ENCODE data around the gene GCDH.
"Not testable (repeated sequence)": the region's sequence is repeated elsewhere in the genome, so short reads cannot be mapped to it uniquely, and the experiment has no call there.

Gene GCDH

GRCh38 chr19:12888006-12888603, 2.9 kb upstream of the GCDH start:
- no peak overlapping the region for H2AFZ ChIP-seq
- H3K79me2 ChIP-seq, result no peaks in the 10 kb centered on the region
- TF ChIP-seq CTCF (IDR thresholded peaks at IDR 0.05), result no peak
- H3K4me1 ChIP-seq, result no peaks in the 10 kb centered on the region
- no peaks in the 10 kb centered on the region for H3K36me3 ChIP-seq (ENCODE audit: control insufficient read depth, insufficient read depth, low read length)
- H3K27me3 ChIP-seq (ENCODE audit: control insufficient read depth, insufficient read depth, low read length), result no peaks in the 10 kb centered on the region
- H3K9ac ChIP-seq, result no peak overlapping the region
- no peaks in the 10 kb centered on the region for H3K9me3 ChIP-seq (ENCODE audit: control insufficient read depth, low read length)
- H3K4me2 ChIP-seq (ENCODE audit: low read length), result no peak overlapping the region
- H3K4me3 ChIP-seq (ENCODE audit: low read depth, low read length), result no peak overlapping the region
- no peak overlapping the region for H3K27ac ChIP-seq

GRCh38 chr19:12890299-12890786, 617 bp upstream of the GCDH start:
- H3K9ac ChIP-seq; H3K36me3 ChIP-seq (ENCODE audit: control insufficient read depth, insufficient read depth, low read length); H3K9me3 ChIP-seq (ENCODE audit: control insufficient read depth, low read length); H3K27ac ChIP-seq; H3K79me2 ChIP-seq; H3K4me1 ChIP-seq; H3K27me3 ChIP-seq (ENCODE audit: control insufficient read depth, insufficient read depth, low read length): not testable (repeated sequence)
- Histone ChIP-seq H2AFZ (peak overlapping the region; percentile 36), H3K4me3 (ENCODE audit: low read depth, low read length) (peak overlapping the region; percentile 96), H3K4me2 (ENCODE audit: low read length) (peak overlapping the region; percentile 97)

GRCh38 chr19:12891553-12892021, 627 bp downstream of the GCDH start:
- no peak for TF ChIP-seq CTCF (IDR thresholded peaks at IDR 0.05)
- H3K79me2 ChIP-seq, result no peaks in the 10 kb centered on the region
- H2AFZ ChIP-seq, result peak overlapping the region; percentile 84
- peak overlapping the region; percentile 96 for H3K4me3 ChIP-seq (ENCODE audit: low read depth, low read length)
- no peak overlapping the region for H3K27ac ChIP-seq
- H3K4me2 ChIP-seq (ENCODE audit: low read length), result peak overlapping the region; percentile 97
- H3K9ac ChIP-seq, result no peak overlapping the region
- H3K36me3 ChIP-seq (ENCODE audit: control insufficient read depth, insufficient read depth, low read length), result no peaks in the 10 kb centered on the region
- no peaks in the 10 kb centered on the region for H3K9me3 ChIP-seq (ENCODE audit: control insufficient read depth, low read length)
- H3K27me3 ChIP-seq (ENCODE audit: control insufficient read depth, insufficient read depth, low read length), result no peaks in the 10 kb centered on the region
- H3K4me1 ChIP-seq, result no peaks in the 10 kb centered on the region

- H3K36me3 ChIP-seq (ENCODE audit: control insufficient read depth, insufficient read depth, low read length), result no peaks in the 10 kb centered on the region
- no peak overlapping the region for H3K4me3 ChIP-seq (ENCODE audit: low read depth, low read length)
- H3K79me2 ChIP-seq, result no peaks in the 10 kb centered on the region
- no peaks in the 10 kb centered on the region for H3K4me1 ChIP-seq
- TF ChIP-seq CTCF (IDR thresholded peaks at IDR 0.05), result no peak
- H3K27ac ChIP-seq, result no peak overlapping the region
- H3K27me3 ChIP-seq (ENCODE audit: control insufficient read depth, insufficient read depth, low read length), result no peaks in the 10 kb centered on the region
- no peak overlapping the region for H2AFZ ChIP-seq
- no peak overlapping the region for H3K9ac ChIP-seq
- H3K4me2 ChIP-seq (ENCODE audit: low read length), result no peak overlapping the region
- H3K9me3 ChIP-seq (ENCODE audit: control insufficient read depth, low read length), result no peaks in the 10 kb centered on the region
These were observed 2.6 kb downstream of the GCDH start for GRCh38 chr19:12893582-12893981.

GRCh38 chr19:12896460-12896859, 5.5 kb downstream of the GCDH start:
- Histone ChIP-seq H3K27ac (no peak overlapping the region), H3K9me3 (ENCODE audit: control insufficient read depth, low read length) (no peaks in the 10 kb centered on the region), H3K36me3 (ENCODE audit: control insufficient read depth, insufficient read depth, low read length) (no peaks in the 10 kb centered on the region), H3K27me3 (ENCODE audit: control insufficient read depth, insufficient read depth, low read length) (no peaks in the 10 kb centered on the region), H2AFZ (no peak overlapping the region), H3K4me1 (no peaks in the 10 kb centered on the region), H3K4me2 (ENCODE audit: low read length) (no peak overlapping the region), H3K4me3 (ENCODE audit: low read depth, low read length) (no peak overlapping the region), H3K9ac (no peak overlapping the region), H3K79me2 (no peaks in the 10 kb centered on the region)
- TF ChIP-seq CTCF (IDR thresholded peaks at IDR 0.05), result no peak

Measured in parathyroid adenoma (tissue), 2 donors.